ENCODE data around the gene UNC79.
"Not testable (repeated sequence)": the region's sequence is repeated elsewhere in the genome, so short reads cannot be mapped to it uniquely, and the experiment has no call there.

Gene UNC79

DNA sequence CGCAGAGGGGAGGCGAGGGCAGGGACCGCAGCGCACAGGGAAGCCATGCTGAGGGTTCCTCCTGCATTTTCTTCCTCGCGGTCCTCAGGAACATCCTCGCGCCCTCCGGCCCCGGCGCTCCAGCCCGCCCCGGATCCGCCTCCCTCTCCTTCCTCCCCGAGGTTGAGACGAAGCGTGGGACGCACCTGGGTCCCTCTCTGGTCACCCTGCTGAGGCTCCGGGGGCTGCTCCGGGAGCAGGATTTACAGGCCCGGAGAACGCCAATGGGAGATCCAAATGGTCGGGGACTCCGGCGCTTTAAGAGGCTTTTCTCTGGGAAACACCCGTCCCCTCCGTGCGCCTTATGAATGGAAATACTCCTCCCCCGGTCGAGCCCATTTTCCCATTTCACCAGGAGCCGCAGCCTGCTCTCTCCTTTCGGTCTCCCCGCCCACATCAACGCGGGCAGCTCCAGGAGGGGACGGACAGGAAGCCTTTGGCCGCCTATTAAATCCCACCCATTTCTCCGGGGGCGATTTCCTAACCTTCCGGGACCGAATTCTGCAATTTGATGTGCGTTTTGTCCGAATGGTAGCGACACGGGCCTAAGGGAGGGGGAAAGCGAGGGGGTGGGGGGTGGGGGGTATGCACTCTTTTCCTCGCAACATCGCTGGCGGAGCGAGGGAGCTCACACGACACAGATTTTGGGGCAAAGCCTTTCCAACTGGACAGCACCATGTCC lies at the start of gene UNC79:
TSS of gene UNC79 (plus strand) at position 625 of the 721 bp plus-strand sequence. CDS start at position 716, 91 bp downstream.
- no peak for DNase-seq (ENCODE audit: low read depth, low spot score)
- H3K27ac ChIP-seq = no peak within 1 kb of the TSS

DNA sequence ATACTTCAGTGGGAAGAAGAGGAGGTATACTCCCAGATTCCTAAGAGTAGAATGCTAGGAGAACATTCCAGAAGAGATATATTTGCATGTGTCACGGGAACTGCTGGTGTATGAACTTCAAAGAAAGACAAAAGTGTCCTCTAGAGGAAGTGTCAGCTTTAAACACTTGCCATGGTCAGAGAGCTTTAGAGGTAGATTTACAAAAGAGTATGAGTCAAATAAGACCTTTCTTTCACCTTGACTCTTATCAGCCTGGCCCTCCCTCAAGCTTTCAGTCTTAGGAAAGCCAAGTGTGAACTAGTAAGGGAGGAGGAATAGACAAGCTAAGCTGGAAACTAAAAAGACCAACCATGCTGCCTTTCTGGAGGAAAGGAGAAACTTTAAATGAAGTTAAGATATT lies 49.1 kb upstream of the UNC79 start:
- H3K27ac ChIP-seq = no peak overlapping the region
- DNase-seq (ENCODE audit: low read depth, low spot score) = no peak

DNA sequence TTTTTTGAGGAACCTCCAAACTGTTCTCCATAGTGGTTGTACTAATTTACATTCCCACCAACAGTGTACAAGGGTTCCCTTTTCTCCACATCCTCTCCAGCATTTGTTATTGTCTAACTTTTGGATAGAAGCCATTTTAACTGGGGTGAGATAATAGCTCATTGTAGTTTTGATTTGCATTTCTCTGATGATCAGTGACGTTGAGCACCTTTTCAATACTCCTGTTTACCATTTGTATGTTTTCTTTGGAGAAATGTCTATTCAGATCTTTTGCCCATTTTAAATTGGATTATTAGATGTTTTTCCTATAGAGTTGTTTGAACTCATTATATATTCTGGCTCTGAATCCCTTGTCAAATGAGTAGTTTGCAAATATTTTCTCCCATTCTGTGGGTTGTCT lies 46.5 kb upstream of the UNC79 start:
- DNase-seq (ENCODE audit: low read depth, low spot score); H3K27ac ChIP-seq: not testable (repeated sequence)

DNA sequence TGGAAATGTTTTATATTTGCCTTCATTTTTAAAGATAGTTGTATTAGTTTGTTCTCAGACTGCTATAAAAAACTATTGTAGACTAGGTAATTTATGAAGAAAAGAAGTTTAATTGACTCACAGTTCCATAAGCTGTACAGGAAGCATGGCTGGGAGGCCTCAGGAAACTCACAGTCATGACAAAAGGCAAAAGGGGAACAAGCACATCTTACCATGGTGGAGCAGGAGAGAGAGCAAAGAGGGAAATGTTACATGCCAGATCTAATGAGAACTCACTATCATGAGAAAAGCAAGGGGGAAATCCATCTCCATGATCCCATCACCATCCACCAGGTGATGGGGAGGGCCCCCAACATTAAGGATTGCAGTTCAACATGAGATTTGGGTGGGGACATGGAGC lies 35.5 kb upstream of the UNC79 start:
- no peak overlapping the region for H3K27ac ChIP-seq
- DNase-seq (ENCODE audit: low read depth, low spot score) = no peak

DNA sequence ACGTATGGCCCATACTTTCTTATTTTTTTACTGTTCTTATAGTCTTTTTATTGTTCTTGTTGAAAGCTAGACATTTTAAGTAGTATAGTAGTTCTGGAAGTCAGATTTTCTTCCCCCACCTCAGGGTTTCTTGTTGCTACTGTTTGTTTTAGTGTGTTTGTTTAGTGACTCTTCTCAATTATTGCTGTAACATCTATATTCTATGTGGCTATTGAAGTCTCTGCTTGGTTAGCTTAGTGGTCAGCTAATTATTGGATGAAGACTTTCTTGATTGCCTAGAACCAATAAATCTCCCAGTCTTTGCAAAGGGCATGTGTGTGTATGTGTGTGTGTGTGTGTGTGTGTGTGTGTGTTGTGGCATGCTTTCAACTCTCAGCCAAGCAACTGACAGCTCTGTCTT lies 34.3 kb upstream of the UNC79 start:
- H3K27ac ChIP-seq = no peak overlapping the region
- peak; percentile 3 for DNase-seq (ENCODE audit: low read depth, low spot score)

DNA sequence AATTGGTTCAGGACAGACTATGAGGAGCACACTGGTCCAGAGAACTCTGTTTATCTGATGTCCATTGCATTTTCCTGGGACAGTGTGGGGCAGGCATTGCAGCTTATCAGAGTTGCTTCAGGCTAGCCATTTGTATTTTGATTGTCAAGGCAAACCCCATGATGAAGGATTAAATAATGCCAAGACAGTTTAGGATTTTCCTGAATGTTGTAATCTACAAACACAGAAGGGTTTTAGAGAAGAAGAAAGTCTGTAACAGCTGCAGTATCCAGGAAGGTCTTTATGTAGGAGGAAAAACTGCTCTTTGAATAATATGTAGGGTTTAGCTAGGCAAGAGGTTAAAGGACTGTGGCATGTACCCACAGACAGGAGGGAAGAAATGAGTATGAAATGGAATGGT lies 32.2 kb upstream of the UNC79 start:
- DNase-seq (ENCODE audit: low read depth, low spot score) = no peak
- H3K27ac ChIP-seq = no peak overlapping the region

GRCh38 chr14:93402951-93403350 lies 27.8 kb upstream of the UNC79 start:
- DNase-seq (ENCODE audit: low read depth, low spot score) = no peak
- no peak overlapping the region for H3K27ac ChIP-seq

DNA sequence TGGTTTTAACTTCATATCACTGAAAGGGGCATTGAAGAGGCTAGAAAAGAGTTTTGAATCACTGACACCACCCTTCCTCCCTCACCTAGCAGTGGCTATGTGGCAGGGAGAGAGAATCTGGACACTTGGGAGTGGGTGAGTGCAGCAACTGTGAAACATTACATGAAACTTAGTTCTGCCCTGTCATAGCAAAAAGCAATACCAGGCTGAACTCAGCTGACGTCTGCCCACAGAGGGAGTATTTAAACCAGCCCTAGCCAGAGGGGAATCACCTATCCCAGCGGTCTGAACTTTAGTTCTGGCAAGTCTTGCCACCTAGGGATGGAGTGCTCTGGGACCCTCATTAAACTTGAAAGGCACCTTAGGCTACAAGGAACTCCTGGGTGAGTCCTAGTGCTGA lies 20.7 kb upstream of the UNC79 start:
- H3K27ac ChIP-seq = no peak overlapping the region
- no peak for DNase-seq (ENCODE audit: low read depth, low spot score)

DNA sequence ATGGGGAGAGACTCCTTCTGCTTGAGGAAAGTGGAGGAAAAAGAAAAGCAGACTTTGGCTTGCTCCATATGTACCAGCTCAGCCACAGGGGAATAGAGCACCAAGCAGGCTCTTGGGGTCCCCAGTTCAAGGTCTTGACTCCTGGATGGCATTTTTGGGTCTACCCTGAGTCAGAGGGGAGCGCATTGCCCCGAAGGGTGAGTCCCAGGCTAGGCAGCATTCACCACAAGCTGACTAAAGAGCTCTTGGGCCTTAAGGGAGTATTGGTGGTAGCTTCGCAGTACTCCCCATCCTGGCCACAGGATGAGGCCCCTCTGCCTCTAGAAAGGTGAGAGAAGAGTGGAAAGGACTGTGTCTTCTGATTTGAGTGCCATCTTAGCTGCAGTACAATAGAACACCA lies 19.8 kb upstream of the UNC79 start:
- no peak for DNase-seq (ENCODE audit: low read depth, low spot score)
- H3K27ac ChIP-seq = no peak overlapping the region

- not testable (repeated sequence) for DNase-seq (ENCODE audit: low read depth, low spot score); H3K27ac ChIP-seq
Observed at GRCh38 chr14:93425136-93425535, 5.6 kb upstream of the UNC79 start.

DNA sequence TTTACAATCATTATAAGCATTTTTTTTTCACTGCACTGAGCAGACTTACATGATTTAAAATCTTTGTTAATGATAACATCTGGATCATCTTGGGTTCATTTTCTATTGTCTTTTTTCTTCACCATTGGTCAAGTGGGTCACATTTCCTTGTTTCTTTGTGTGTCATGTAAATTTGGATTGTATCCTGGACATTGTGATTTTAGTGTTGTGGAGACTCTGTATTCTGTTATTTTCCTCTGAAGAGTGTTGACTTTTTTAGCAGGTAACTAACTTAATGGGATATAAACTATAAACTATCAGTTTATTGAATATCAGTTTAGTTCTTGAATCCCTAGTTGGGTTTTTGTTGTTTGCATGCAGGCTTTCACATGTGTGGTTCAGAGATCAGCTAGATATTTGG lies 4.0 kb upstream of the UNC79 start:
- H3K27ac ChIP-seq = no peak overlapping the region
- DNase-seq (ENCODE audit: low read depth, low spot score) = no peak

- H3K27ac ChIP-seq = no peak overlapping the region
- DNase-seq (ENCODE audit: low read depth, low spot score) = no peak
Observed at GRCh38 chr14:93431036-93431670, 414 bp downstream of the UNC79 start.

- H3K27ac ChIP-seq = no peak overlapping the region
- no peak for DNase-seq (ENCODE audit: low read depth, low spot score)
Observed at GRCh38 chr14:93454224-93454623, 23.5 kb downstream of the UNC79 start.

GRCh38 chr14:93456356-93456755 lies 25.6 kb downstream of the UNC79 start:
- DNase-seq (ENCODE audit: low read depth, low spot score) = no peak

DNA sequence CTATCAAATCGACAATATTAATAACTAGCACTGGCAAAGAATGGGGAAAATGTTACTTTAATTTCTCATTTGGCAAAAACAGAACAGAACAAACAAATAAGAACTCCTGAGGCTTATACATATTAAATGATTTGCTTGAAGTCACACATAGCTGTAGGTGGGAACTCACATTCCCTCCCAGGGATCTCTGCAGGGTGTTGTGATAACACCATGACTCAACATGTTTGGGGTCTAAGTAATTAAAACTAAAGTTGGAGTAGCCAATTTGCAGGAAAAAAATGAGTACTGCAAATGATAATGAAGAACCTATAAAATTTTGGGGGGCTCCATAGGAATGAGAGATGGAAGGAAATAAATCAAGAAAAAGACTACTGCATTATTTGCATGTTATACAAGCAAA lies 27.5 kb downstream of the UNC79 start:
- DNase-seq (ENCODE audit: low read depth, low spot score) = no peak
- H3K27ac ChIP-seq = no peak overlapping the region

More at GRCh38 chr14:93456356-93456755, 25.6 kb downstream of the UNC79 start:
- peak overlapping the region; percentile 33 for H3K27ac ChIP-seq

- no peak for DNase-seq (ENCODE audit: low read depth, low spot score)
- H3K27ac ChIP-seq = no peak overlapping the region
Observed at GRCh38 chr14:93462479-93462878, 31.7 kb downstream of the UNC79 start.

GRCh38 chr14:93464271-93464670 lies 33.5 kb downstream of the UNC79 start:
- DNase-seq (ENCODE audit: low read depth, low spot score) = no peak
- no peak overlapping the region for H3K27ac ChIP-seq

GRCh38 chr14:93475471-93475870 lies 44.7 kb downstream of the UNC79 start:
- DNase-seq (ENCODE audit: low read depth, low spot score) = no peak
- H3K27ac ChIP-seq = no peak overlapping the region

DNA sequence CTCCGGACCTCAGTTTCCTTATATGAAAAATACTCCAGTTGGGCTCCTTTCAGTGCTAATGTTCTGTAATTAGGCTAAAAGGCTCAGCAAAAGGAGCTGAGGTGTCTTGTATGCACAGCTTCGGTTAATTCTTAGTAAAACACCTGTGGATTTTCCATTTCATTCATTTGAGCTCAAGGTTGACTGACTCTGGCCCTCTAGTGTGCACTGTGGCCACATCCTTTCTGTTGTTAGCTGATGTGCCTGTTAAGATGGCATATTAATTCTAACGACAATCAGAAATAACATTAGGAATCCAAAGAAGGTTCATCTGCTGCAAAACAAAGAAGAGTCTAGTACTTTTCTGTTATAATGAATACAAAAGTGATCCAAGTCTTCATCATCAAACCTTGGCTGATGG lies 45.6 kb downstream of the UNC79 start:
- no peak for DNase-seq (ENCODE audit: low read depth, low spot score)
- H3K27ac ChIP-seq = no peak overlapping the region

DNA sequence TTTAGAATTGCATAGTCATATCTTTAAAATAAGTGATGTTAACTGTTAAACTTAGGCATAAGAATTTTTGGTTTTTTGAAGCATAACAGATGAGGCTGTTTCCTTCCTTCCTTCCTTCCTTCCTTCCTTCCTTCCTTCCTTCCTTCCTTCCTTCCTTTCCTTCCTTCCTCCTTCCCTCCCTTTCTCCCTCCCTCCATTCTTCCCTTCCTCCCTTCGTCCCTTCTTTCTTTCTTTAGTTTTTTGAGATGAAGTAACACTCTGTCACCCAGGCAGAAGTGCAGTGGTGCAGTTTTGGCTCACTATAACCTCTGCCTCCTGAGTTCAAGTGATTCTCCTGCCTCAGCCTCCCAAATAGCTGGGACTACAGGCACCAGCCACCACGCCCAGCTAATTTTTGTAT lies 48.3 kb downstream of the UNC79 start:
- H3K27ac ChIP-seq; DNase-seq (ENCODE audit: low read depth, low spot score): not testable (repeated sequence)

DNA sequence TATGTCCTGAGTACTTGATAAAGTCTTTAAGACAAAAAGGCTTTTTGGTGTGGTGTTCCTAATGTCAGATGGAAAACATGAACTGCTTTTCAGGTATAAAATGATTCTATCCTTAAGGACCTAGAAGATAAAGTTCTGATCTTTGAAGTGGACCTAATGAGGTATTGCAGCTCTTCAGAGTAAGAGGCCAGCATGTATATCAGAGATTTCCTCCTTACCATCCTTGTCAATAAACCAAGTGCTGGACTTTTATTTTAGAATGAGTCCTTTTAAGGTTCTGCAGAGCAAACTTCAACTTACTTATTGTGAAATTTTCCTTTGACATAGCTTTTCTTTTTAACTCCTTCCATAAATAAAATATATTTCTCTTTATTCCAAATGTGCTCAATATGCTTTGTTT lies 50.1 kb downstream of the UNC79 start:
- DNase-seq (ENCODE audit: low read depth, low spot score) = no peak
- no peak overlapping the region for H3K27ac ChIP-seq

DNA sequence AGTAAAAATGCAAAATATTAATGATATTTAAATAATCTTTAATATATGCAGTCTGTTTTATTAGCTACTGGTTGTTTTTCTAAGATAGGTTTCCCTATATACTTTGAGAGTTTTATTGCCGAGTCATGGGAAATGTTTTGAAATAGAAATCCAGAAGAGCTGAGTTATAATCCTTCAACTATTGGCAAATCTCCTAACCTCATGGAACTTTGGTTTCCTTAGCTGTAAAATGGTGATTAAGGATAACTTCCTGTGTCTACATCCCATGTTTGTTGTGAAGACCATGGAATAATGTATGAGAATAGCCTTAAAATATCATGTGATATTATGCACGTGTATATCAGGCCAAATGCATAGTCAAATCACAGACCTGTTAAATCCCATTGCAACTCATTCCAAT lies 51.0 kb downstream of the UNC79 start:
- no peak for DNase-seq (ENCODE audit: low read depth, low spot score)
- H3K27ac ChIP-seq = no peak overlapping the region
